Measurements from ENCODE around the gene KLK3. TPM values are rescaled to one million over a fixed set of nuclear protein-coding genes. Genes with fewer than 3 reads are reported as not detected.

The KLK3 gene
- total RNA-seq, 5 donors from 2014 or later (not counting 1 experiment from before 2014, with no cell fraction given), result not detected

DNA sequence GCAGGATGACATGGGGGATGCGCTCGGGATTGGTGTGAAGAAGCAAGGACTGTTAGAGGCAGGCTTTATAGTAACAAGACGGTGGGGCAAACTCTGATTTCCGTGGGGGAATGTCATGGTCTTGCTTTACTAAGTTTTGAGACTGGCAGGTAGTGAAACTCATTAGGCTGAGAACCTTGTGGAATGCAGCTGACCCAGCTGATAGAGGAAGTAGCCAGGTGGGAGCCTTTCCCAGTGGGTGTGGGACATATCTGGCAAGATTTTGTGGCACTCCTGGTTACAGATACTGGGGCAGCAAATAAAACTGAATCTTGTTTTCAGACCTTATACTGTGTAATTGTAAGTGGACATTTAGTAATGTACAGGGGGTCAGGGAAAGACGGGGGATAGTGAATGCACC, 25.5 kb downstream of the KLK3 start:
- Histone ChIP-seq H3K9me3 (no peaks in the 10 kb centered on the region), H3K27me3 (replicated peaks in 1 of 2; ENCODE audit: control insufficient read depth in 2 of 2, extremely low read depth in 1 of 2, insufficient read depth in 2 of 2, low read length in 1 of 2) (peaks cover 5 to 50% of the 10 kb centered on the region in 2 experiments), H3K4me1 (ENCODE audit: control insufficient read depth in 1 of 2, extremely low read depth in 1 of 2, insufficient read depth in 2 of 2, low read length in 2 of 2) (no peaks in the 10 kb centered on the region), H3K4me3 (ENCODE audit: control insufficient read depth in 1 of 2, extremely low read depth in 1 of 2, low read length in 1 of 2) (no peak overlapping the region), H3K27ac (ENCODE audit: low read length) (no peak overlapping the region), H3K36me3 (ENCODE audit: control insufficient read depth in 2 of 2, extremely low read depth in 1 of 2, insufficient read depth in 1 of 2, low read length in 1 of 2) (no peaks in the 10 kb centered on the region)
- Mint-ChIP-seq H3K9me3 (no peaks in the 10 kb centered on the region), H3K4me3 (no peak overlapping the region), H3K36me3 (no peaks in the 10 kb centered on the region), H3K27me3 (peaks cover 34 to 52% of the 10 kb centered on the region in 2 donors), H3K4me1 (no peaks in the 10 kb centered on the region), H3K27ac (no peak overlapping the region)
- POLR2A ChIA-PET, result no interaction called here
- no peak for DNase-seq
- 67% methylated on average over 5 of the region's 5 CpGs for WGBS (ENCODE audit: insufficient coverage)
- CTCF ChIA-PET, result no interaction called here
- no peak for ATAC-seq (replicated peaks in 1 of 4)

GRCh38 chr19:50882188-50882587, 27.5 kb downstream of the KLK3 start:
- Mint-ChIP-seq H3K9me3 (no peaks in the 10 kb centered on the region), H3K4me3 (no peak overlapping the region), H3K27me3 (peaks cover 47 to 61% of the 10 kb centered on the region in 2 donors), H3K27ac (no peak overlapping the region), H3K4me1 (no peaks in the 10 kb centered on the region), H3K36me3 (no peaks in the 10 kb centered on the region)
- Histone ChIP-seq H3K27me3 (replicated peaks in 1 of 2; ENCODE audit: control insufficient read depth in 2 of 2, extremely low read depth in 1 of 2, insufficient read depth in 2 of 2, low read length in 1 of 2) (peaks cover 5 to 35% of the 10 kb centered on the region in 2 experiments), H3K4me3 (ENCODE audit: control insufficient read depth in 1 of 2, extremely low read depth in 1 of 2, low read length in 1 of 2) (no peak overlapping the region), H3K36me3 (ENCODE audit: control insufficient read depth in 2 of 2, extremely low read depth in 1 of 2, insufficient read depth in 1 of 2, low read length in 1 of 2) (no peaks in the 10 kb centered on the region), H3K4me1 (ENCODE audit: control insufficient read depth in 1 of 2, extremely low read depth in 1 of 2, insufficient read depth in 2 of 2, low read length in 2 of 2) (no peaks in the 10 kb centered on the region), H3K27ac (ENCODE audit: low read length) (no peak overlapping the region), H3K9me3 (no peaks in the 10 kb centered on the region)
- ChIA-PET CTCF (no interaction called here), POLR2A (no interaction called here)
- ATAC-seq (replicated peaks in 1 of 4) (no peak), DNase-seq (no peak)
- WGBS (ENCODE audit: insufficient coverage), result 67% methylated on average over 1 of the region's 3 CpGs

- no peaks in the 10 kb centered on the region for H3K4me1 Mint-ChIP-seq
- Histone ChIP-seq H3K9me3 (no peaks in the 10 kb centered on the region), H3K4me1 (ENCODE audit: control insufficient read depth in 1 of 2, extremely low read depth in 1 of 2, insufficient read depth in 2 of 2, low read length in 2 of 2) (no peaks in the 10 kb centered on the region), H3K27ac (ENCODE audit: low read length) (no peak overlapping the region), H3K36me3 (ENCODE audit: control insufficient read depth in 2 of 2, extremely low read depth in 1 of 2, insufficient read depth in 1 of 2, low read length in 1 of 2) (no peaks in the 10 kb centered on the region), H3K4me3 (ENCODE audit: control insufficient read depth in 1 of 2, extremely low read depth in 1 of 2, low read length in 1 of 2) (no peak overlapping the region), H3K27me3 (replicated peaks in 1 of 2; ENCODE audit: control insufficient read depth in 2 of 2, extremely low read depth in 1 of 2, insufficient read depth in 2 of 2, low read length in 1 of 2) (peaks cover 0 to 25% of the 10 kb centered on the region in 2 experiments)
- H3K27ac Mint-ChIP-seq, result no peak overlapping the region
- ATAC-seq (replicated peaks in 1 of 4) (no peak), DNase-seq (no peak)
- no peak overlapping the region for H3K4me3 Mint-ChIP-seq
- H3K9me3 Mint-ChIP-seq, result peaks cover 0 to 4% (median 0%) of the 10 kb centered on the region in 3 donors
- H3K27me3 Mint-ChIP-seq, result peaks cover 38 to 48% of the 10 kb centered on the region in 2 donors
- CTCF ChIA-PET, result no interaction called here
- POLR2A ChIA-PET, result no interaction called here
- WGBS (ENCODE audit: insufficient coverage), result 40% methylated on average over 2 of the region's 3 CpGs
- H3K36me3 Mint-ChIP-seq, result no peaks in the 10 kb centered on the region
These were observed 34.9 kb downstream of the KLK3 start for GRCh38 chr19:50889638-50890037.

- H3K36me3 Mint-ChIP-seq, result no peaks in the 10 kb centered on the region
- no peak overlapping the region for H3K4me3 ChIP-seq (ENCODE audit: control insufficient read depth in 1 of 2, extremely low read depth in 1 of 2, low read length in 1 of 2)
- ChIA-PET POLR2A (no interaction called here), CTCF (no interaction called here)
- H3K27ac ChIP-seq (ENCODE audit: low read length), result no peak overlapping the region
- H3K4me1 ChIP-seq (ENCODE audit: control insufficient read depth in 1 of 2, extremely low read depth in 1 of 2, insufficient read depth in 2 of 2, low read length in 2 of 2), result no peaks in the 10 kb centered on the region
- no peak overlapping the region for H3K4me3 Mint-ChIP-seq
- H3K9me3 Mint-ChIP-seq, result peaks cover 0 to 4% (median 4%) of the 10 kb centered on the region in 3 donors
- peaks cover 38 to 47% of the 10 kb centered on the region in 2 donors for H3K27me3 Mint-ChIP-seq
- H3K9me3 ChIP-seq, result no peaks in the 10 kb centered on the region
- no peak overlapping the region for H3K27ac Mint-ChIP-seq
- 59% methylated on average over 3 of the region's 5 CpGs for WGBS (ENCODE audit: insufficient coverage)
- no peak for ATAC-seq (replicated peaks in 1 of 4)
- no peaks in the 10 kb centered on the region for H3K4me1 Mint-ChIP-seq
- H3K36me3 ChIP-seq (ENCODE audit: control insufficient read depth in 2 of 2, extremely low read depth in 1 of 2, insufficient read depth in 1 of 2, low read length in 1 of 2), result no peaks in the 10 kb centered on the region
- no peak for DNase-seq
- peaks cover 0 to 29% of the 10 kb centered on the region in 2 experiments for H3K27me3 ChIP-seq (replicated peaks in 1 of 2; ENCODE audit: control insufficient read depth in 2 of 2, extremely low read depth in 1 of 2, insufficient read depth in 2 of 2, low read length in 1 of 2)
These were observed 35.9 kb downstream of the KLK3 start for GRCh38 chr19:50890422-50891252.

- DNase-seq (no peak), ATAC-seq (replicated peaks in 1 of 4) (no peak)
- no peak overlapping the region for H3K27ac Mint-ChIP-seq
- ChIA-PET CTCF (no interaction called here), POLR2A (no interaction called here)
- Histone ChIP-seq H3K36me3 (ENCODE audit: control insufficient read depth in 2 of 2, extremely low read depth in 1 of 2, insufficient read depth in 1 of 2, low read length in 1 of 2) (no peaks in the 10 kb centered on the region), H3K9me3 (no peaks in the 10 kb centered on the region), H3K4me3 (ENCODE audit: control insufficient read depth in 1 of 2, extremely low read depth in 1 of 2, low read length in 1 of 2) (no peak overlapping the region), H3K27ac (ENCODE audit: low read length) (no peak overlapping the region), H3K4me1 (ENCODE audit: control insufficient read depth in 1 of 2, extremely low read depth in 1 of 2, insufficient read depth in 2 of 2, low read length in 2 of 2) (no peaks in the 10 kb centered on the region), H3K27me3 (replicated peaks in 1 of 2; ENCODE audit: control insufficient read depth in 2 of 2, extremely low read depth in 1 of 2, insufficient read depth in 2 of 2, low read length in 1 of 2) (peaks cover 0 to 29% of the 10 kb centered on the region in 2 experiments)
- WGBS (ENCODE audit: insufficient coverage), result 83% methylated on average over 2 of the region's 5 CpGs
- peaks cover 0 to 4% (median 4%) of the 10 kb centered on the region in 3 donors for H3K9me3 Mint-ChIP-seq
- peaks cover 32 to 44% of the 10 kb centered on the region in 2 donors for H3K27me3 Mint-ChIP-seq
- no peak overlapping the region for H3K4me3 Mint-ChIP-seq
- no peaks in the 10 kb centered on the region for H3K4me1 Mint-ChIP-seq
- H3K36me3 Mint-ChIP-seq, result no peaks in the 10 kb centered on the region
These were observed 36.5 kb downstream of the KLK3 start for GRCh38 chr19:50891253-50891625.

GRCh38 chr19:50893047-50893736, 38.5 kb downstream of the KLK3 start:
- POLR2A ChIA-PET, result no interaction called here
- Mint-ChIP-seq H3K4me3 (no peak overlapping the region), H3K27ac (no peak overlapping the region), H3K27me3 (peaks cover 33% of the 10 kb centered on the region in 2 donors), H3K36me3 (no peaks in the 10 kb centered on the region), H3K4me1 (no peaks in the 10 kb centered on the region), H3K9me3 (peaks cover 0 to 4% (median 4%) of the 10 kb centered on the region in 3 donors)
- Histone ChIP-seq H3K4me3 (ENCODE audit: control insufficient read depth in 1 of 2, extremely low read depth in 1 of 2, low read length in 1 of 2) (no peak overlapping the region), H3K27me3 (replicated peaks in 1 of 2; ENCODE audit: control insufficient read depth in 2 of 2, extremely low read depth in 1 of 2, insufficient read depth in 2 of 2, low read length in 1 of 2) (peaks cover 0 to 27% of the 10 kb centered on the region in 2 experiments), H3K4me1 (ENCODE audit: control insufficient read depth in 1 of 2, extremely low read depth in 1 of 2, insufficient read depth in 2 of 2, low read length in 2 of 2) (no peaks in the 10 kb centered on the region), H3K27ac (ENCODE audit: low read length) (no peak overlapping the region), H3K36me3 (ENCODE audit: control insufficient read depth in 2 of 2, extremely low read depth in 1 of 2, insufficient read depth in 1 of 2, low read length in 1 of 2) (no peaks in the 10 kb centered on the region), H3K9me3 (no peaks in the 10 kb centered on the region)
- 96% methylated on average over 11 of the region's 18 CpGs for WGBS (ENCODE audit: insufficient coverage)
- DNase-seq, result no peak
- CTCF ChIA-PET, result no interaction called here
- no peak for ATAC-seq (replicated peaks in 1 of 4)

Measured in T-cell (primary cell).